Inflammatory macrophage treated with lipopolysaccharide for 1 hour (primary cell): ENCODE measurements around the gene CEP170.

Experiments used
- DNase-seq, 2 donors: peaks; one replicate each; pipeline ENCODE4 v3.0.0-alpha.2; 2020 to 2022

The CEP170 gene

DNA sequence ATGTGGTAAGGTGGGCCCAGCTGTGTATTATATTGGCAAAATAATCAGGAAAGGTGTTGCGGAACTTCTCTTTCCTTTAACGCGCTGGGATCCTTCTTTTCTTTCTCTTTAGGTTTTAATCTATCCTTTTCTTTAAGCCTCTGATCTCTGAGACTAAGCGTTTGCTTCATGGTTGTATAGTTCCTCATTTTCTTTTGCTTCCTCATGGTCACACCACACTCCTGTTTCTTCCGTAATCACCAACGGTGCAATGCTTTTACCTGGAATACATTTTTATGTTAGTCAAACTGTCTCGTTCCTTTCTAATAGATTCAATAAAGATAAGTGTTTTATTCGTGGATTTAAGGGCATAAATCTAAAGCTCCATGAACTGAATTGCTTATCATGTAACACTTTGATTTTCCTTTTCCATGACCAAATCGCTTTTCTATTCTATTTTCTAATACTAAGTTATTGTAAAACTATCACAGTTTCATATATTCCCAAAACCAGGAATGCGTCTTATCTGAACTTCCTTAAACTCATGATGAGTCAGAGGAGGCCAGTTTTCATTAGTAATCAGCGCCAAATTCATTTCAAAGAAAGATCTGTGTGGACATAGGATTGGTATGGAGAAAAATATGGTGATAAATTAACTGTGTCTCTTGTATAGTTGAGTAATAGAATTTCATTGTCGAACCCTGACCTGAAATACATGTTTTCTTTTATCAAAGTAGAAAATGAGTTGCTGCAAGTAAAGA lies 13.0 kb upstream of the CEP170 start:
- DNase-seq, result peak; percentile 60 to 76

DNA sequence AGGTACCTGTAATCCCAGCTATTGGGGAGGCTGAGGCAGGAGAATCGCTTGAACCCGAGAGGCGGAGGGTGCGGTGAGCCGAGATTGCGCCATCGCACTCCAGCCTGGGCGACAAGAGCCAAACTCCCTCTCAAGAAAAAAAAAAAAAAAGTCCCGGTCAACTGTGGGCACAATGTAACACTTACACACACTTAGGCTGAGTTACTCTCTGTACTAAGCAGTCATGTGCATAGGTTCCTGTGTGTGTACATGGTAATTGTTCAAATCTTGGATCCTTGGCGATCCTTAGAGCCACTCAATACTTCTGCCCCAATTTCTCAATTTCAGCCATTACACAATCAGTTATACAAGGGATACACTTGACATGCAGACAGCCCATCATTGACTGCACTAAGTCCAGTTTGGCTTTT lies 12.4 kb upstream of the CEP170 start:
- peak; percentile 79 to 92 for DNase-seq

DNA sequence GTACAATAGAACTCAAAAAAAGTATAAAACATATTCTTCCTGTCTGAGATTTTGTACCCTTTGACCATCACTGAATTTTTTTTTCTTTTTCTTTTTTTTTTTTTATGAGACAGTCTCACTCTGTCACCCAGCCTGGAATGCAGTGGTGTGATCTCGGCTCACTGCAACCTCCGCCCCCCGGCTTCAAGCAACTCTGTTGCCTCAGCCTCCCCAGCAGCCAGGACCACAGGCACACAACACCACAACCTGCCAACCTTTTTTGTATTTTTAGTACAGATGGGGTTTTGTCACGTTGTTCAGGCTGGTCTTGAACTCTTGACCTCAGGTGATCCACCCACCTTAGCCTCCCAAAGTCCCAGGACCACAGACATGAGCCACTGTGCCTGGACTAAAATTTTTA lies 11.2 kb upstream of the CEP170 start:
- DNase-seq, result no peak

DNA sequence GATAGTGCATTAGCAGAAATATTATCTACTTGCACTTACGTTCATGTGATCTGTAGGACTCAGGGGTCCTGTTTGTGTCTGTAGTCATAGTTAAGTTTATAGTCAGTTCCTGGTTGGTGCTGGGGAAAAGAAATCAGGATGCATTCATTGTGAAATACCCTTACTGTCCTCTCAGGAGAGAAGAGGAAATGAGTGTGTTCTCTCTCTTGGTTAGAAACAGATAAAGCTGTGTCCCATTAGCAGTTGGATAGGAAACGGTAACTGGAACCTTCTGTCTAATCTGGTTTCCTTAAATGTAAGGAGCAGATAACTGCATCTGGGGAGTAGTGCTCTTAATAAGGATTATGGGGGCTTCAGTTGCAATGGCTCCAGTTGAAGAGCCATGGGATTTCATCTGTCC lies 9.6 kb upstream of the CEP170 start:
- DNase-seq, result peak; percentile 63 to 82

DNA sequence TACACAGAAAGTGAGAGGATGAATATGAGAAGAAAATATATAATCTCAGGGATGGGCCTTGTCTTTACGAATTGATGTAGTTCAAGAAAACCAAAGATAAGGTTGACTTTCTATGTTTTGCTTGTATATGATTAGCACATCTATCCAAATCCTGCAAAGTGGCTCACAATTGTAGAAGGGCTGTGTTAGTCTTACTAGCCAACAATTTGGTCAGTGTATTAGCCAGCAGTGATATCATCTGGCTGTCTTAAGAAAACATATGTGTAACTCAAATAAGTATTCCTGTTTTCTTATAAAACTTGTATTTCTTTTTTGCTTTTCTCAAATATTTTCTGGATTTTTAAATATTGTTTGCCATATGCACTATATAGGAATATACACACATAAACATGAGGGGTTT lies 6.3 kb upstream of the CEP170 start:
- DNase-seq, result no peak

DNA sequence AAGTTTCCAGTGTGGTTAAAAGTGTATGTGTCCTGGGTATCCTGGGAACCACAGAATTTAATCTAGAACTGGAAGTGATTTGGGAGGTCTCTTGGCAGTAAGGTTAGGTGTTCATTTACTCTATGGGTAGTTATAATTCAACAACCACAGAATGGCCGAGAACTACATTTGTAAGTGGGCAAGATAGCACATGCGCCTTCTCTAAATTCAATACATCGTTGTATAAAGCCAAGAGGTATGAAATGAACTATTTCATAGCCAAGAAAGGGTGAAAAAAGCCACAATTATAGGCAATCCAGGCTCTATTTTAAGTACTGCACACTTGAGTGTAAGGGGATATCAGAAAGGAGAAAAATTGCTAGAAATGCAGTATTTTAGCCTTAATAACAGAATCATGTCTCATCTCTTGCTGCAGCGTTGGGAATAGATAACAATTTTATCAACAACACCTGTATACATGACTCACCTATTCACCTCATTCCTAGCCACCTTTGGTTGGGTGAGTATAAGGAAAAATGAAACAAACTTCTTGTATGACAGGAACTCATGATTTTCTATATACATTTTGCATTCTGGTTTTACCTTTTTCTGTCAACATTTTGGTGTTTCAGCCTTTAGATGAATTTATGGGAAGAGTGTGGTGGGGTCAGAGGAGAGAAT lies 5.3 kb upstream of the CEP170 start:
- no peak for DNase-seq

DNA sequence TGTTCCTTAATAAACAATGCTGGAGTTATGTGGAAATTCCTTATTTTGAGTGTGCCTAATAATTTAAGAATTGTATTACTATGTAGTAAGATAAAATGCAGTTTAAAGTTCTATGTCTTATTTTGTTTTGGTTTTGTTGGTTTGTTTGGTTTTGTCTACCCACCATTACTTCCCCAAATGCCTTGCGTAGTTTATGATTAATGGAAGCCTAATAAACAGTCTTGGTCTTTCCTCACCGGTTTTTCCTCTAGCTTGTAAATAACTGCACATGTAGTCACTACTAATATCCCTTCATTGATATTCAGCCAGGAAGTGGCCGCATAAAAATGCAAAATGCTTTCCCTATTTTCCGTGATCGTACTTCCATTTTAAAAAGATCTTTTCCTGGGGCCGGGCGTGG lies 3.6 kb upstream of the CEP170 start:
- peak; percentile 33 to 56 for DNase-seq

DNA sequence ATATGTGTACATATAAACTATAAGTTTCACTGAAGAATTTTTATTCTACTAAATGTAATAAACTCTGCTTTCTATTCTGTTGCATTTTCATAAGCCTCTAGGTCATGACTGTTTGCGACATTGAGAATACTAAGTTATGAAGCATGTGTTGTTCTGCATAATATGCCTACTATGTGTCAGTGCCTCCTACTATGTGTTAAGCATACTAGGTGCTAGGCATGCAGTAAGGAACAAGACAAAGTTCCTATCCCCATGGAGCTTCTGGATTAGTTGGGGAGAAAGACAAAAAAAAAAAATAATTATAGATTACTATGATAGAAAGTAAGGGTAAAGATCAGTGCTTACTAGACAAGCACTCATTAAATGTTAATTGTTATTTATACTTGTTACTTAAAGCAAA lies 2.1 kb upstream of the CEP170 start:
- no peak for DNase-seq

DNA sequence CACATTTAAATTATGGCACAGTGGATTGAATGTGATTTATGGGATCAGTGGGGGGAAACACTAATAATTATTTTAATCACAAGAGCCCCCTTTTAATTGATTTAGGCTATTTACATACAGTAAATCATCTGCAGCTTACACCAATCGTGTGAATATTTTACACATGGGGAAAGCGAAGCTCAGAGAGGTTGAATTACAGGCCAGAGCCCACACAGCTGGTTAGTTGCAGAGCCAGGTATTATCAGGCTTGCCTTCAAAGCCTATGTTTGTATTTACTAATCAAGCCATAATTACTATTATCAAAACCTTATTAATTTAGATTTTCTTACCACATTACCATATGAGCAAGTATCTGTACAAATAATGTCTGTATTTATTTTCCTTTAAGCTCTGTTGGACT lies 1.5 kb upstream of the CEP170 start:
- no peak for DNase-seq

DNA sequence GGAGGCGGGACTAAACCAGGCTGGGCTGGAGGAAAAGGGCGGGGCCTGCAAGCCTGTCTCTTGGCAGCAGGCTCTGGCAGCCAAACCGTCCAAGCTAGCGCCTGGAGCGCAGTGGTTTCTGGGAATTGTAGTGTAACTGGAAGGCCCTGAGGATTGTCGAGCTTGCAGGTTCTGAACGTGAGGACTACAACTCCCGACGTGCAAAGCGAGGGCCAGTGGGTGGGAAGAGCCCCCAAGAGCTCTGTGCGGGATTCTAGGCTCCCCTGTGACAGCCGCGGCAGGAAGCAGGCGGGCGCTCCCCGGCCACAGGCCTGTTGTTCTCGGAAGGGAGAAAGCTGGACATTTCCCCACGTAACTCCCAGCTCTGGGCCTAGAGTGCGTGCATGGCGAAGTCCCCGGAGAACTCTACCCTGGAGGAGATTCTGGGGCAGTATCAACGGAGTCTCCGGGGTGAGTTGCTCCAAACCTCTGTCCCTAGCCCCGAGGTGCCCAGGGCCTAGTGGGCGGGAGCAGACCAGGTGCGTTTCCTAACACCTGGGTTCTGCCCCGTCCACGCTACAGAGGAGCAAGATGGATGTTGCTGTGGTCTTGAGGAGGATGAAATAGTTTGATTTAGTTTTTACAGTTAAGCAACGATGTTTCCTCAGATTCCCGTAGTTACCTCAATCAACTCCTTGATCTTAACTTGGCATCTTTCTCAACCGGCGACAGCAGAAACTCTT lies 871 bp upstream of the CEP170 start, which contains the start of gene SDCCAG8:
Gene SDCCAG8 (plus strand): TSS at position 251 of the 722 bp plus-strand sequence. CDS start 133 bp downstream, at position 384.
- DNase-seq, result peak; percentile 98 to 100

DNA sequence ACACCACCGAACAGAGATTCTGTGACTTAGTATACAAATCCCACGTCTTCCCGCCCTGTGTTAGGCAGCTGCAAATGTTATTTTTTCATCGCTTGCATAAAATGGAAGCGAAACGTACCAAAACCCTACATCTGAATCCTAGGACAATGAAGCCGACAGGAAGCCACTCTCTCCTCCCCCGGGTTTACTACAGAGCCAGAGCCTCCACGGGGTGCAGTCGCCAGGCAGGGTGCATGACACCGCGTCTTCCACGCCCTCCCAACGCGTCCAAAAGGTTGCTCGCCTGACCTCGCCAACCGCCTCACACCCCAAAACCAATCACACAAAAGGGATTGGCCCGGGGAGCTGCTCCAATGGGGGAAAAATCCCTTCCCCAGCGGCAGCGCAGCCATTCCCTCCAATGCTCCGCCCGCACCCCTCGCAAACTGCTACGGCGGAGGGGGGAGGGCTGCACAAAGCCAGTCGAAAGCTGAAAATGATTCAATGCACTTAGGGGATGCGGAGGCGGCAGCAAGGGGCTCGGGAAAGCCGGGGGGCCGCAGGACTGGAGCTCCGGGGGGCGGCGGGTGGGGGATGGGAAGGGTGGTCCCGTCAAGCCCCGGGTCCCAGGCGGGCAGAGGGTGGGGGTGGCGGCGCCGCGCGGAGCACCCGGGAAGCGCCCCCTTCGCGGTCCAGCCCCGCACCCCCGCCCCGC lies 701 bp downstream of the CEP170 start:
- peak; percentile 82 to 91 for DNase-seq

DNA sequence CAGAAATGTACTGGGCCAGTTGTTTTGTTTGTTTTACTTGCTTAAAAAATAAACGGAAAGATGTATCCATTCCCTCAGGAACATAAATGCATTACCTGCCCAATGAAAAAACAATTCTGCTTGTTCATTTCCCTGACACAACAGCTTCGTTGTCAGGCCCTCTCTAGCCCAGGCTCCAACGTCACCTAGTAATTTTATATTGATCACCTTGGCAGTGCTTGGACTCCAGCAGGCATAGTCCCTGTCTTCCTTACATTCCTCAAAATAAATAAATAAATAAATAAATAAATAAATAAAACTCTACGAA lies 1.2 kb downstream of the CEP170 start:
- DNase-seq, result no peak

DNA sequence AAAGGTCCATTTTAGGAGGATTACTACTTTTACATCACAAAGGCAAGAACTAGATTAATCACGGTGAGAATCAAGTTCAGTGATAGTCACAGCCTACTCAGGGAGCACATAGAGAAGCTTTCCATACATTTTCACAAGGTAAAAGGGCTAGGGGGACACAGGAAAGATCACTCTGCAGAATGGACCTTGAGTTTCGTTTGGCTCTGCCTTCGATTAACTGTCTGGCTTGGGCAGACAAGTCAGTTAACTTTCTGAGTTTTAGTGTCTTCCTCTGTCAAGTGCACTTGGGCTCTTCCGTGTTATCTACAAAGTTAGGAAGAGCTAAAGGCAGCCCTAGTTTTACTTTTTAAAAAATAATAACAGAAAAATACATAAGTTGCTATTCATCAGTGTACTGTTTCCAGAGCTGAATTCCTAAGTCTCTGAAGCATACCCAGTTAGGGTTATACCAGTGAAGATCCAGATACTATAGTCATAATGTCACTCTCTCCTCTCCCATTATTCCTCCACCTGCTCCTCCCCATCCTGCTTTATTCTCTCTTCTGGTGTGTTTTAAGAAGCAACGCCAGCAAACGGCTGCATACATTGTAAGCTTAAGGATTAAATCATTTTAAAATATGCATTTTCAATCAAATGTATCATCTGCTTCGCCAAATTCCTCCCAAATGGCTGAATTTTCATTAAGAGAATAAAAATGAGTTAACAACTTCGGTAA lies 1.7 kb downstream of the CEP170 start:
- peak in 1 of 2 donors; percentile 46 for DNase-seq

DNA sequence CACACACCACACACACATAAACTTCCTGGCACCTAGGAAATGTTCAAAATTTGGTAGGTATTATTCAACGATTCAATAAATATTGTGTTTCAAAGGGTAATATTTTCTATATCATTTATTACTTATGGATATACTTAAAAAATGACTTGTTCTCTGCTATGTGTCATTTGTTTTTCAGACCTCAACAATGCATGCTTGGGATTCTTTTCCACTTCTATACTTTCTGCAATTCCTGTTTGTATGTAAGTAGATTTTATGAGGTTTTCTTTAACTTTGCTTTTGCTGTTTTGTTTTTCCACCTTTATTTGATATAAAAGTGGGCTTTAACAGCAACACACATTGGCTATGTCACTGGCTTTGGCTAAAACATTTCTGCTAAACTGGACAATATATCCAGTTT lies 3.5 kb downstream of the CEP170 start:
- no peak for DNase-seq

DNA sequence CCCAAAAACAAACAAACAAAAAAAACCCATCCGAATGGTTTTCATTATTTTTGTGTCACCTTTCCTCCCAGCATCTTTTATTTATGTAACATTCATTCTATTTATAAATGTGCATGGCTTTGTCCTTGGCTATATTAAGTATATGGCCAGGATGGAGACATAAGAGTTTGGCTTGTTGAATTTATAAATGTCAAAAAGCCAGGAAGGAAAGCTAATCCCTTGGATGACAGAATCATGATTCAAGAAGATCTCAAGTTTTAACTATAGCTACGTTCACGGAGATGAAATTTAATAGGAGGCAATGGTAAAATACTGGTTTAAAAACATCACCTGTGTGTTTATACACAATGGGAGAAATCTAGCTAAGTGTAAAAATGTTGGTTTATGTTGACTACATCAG lies 5.0 kb downstream of the CEP170 start:
- no peak for DNase-seq

DNA sequence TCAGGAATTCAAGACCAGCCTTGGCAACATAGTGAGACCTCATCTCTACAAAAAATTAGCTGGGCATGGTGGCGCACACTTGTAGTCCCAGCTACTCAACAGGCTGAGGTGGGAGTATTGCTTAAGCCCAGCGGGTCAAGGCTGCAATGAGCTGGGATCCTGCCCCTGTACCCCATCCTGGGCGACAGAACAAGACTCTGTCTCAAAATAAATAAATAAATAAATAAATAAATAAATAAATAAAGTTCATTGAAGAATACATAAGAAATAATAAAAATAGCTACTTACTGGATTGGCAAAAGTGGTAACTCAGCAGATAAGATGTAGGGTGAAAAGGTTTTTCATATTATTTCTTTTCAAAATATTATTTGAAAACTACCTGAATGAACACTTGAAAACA lies 5.9 kb downstream of the CEP170 start:
- no peak for DNase-seq

DNA sequence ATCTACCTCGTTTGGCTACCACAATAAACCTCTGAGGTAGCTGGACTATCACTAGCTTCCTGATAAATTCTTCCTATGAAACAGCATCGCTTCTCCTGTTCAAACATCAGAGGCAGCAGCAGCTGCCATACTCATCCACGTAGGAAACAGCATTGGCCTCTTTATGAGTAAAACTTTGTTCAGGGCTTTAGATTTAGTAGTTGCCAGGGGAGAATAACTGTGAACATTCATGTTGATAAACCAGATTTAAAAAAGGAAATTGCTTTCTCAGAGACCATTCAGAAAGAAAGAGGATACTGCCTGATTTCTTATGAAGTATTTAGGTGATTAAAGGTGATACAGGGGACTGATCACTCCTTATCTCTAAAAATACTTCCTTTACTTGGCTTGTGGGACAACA lies 7.2 kb downstream of the CEP170 start:
- no peak for DNase-seq

DNA sequence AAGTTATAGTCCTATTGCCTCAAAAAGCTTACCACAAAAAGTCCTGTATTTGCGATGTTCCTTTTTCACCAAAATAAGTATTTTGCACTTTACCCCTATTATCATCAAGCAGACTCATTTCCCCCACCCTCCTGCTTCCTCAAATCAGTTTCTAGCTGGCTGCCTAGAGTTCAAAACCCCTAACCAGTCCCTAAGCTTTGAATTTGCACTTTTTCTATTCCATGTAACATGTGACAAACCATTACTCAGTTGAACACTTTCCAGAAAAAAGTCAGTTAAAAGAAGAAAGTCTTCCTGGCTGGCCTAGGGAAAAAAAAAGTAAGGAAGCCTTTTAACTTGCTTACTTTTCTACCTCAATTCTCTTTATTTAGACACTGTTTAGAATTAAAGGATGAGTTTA lies 8.2 kb downstream of the CEP170 start:
- peak; percentile 82 to 91 for DNase-seq

DNA sequence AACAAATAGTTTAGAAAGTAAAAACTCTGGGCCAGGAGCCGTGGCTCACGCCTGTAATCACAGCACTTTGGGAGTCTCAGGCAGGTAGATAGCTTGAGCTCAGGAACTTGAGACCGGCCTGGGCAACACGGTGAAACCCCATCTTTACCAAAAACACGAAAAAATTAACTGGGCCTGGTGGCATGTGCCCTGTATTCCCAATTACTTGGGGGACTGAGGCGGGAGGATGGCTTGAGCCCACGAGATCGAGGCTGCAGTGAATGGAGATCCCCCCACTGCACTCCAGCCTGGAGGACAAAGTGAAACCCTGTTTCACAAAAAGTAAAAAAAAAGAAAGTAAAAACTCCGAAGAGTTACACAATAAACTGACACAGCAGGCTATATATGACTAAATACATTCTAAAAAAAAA lies 10.6 kb downstream of the CEP170 start:
- DNase-seq, result peak; percentile 76 to 81

DNA sequence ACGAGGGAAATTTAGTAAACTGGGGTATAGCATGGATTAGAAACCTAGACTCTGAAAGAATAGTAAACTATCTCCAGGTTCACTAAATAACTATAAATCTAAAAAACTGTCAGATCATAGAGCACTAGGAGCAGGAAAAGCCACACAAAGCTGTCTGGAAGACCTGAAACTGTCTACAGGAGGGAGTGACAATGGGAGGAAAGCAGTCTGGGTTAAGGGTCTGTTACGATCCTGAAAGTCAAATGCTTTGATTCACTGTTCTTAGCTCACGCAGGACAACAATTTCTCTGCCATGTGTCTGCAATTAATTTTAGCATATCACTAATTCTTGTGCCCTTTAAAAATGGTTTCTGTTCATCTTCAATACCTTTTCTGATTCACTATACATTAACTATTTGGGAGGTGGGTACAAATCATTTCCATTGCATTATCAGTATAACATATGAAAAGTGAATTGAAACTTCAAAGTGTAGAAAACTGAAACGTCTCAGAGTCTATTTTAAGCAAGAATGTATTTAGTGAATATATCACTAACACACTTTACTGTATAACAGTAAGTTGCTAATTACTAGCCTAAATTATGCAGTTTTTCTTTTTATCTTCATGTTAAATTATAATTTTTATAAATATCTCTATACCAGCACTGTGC lies 18.4 kb downstream of the CEP170 start:
- no peak for DNase-seq

DNA sequence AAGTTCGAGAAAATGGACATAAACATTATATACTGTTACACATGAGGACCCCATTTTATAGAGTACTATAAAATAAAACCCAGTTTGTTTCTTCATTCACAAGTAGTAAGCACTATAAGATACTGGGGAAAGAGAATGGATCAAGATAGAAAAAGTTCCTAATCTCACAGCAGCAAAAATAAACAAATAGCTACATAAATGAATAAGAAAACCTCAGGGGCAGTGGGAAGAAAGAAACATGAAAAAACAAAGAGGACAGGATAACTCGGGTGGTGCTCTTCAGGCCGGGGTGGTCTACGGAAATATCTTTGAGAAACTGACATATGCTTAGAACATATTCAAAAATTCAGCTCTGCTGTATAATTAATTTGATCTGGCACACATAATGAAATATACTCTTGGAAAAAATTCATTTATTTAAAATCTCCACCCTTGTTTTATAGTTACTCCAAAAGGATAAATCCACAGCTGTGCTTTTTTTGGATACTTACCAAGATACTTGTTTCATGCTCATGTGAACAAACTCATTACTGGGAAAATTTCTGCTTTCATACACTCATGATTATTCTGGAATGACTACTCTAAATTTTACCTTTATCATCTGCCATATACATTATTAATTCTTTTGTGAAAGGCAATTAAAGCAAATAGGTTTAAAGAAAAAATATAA lies 20.0 kb downstream of the CEP170 start:
- DNase-seq, result no peak

DNA sequence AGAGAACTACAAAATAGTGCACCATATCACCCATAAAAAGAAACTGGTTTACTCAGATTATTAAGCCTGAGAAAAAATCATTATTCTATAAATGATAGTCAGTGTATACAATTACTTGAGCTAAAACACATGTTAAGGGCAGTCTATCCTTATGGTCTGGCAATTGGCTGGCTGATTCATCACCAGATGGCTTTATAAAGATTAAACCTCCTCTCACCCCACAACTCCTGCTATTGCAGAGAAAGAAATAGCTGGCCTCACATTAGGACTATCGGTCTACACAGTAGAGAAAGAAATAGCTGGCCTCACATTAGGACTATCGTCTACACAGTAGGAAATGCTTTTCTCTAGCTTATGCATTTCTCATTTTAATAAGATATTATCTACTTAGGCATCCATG lies 21.2 kb downstream of the CEP170 start:
- DNase-seq, result no peak
